Liver (tissue), 9 donors: ENCODE measurements around the gene GPC2. TPM values are rescaled to one million over a fixed set of nuclear protein-coding genes. Genes with fewer than 3 reads are reported as not detected.

Source experiments
- DNase-seq: peaks from one replicate; pipeline ENCODE4 v3.0.0-alpha.2; 2017; ENCODE audit warnings: low spot score
- H3K27ac ChIP-seq, 2 donors: one replicate each; pipeline ENCODE4 v1.7.0; 2013; ENCODE audit warnings: inconsistent platforms in 2 of 2, low read length in 2 of 2, control low read depth in 1 of 2, low read depth in 1 of 2, mild to moderate bottlenecking in 1 of 2
- H3K27me3 ChIP-seq, 4 donors: one replicate each; pipeline versions ENCODE4 v1.6.1 to v1.7.0; 2013; ENCODE audit warnings: low read length in 3 of 4, inconsistent platforms in 1 of 4, mild to moderate bottlenecking in 1 of 4, moderate library complexity in 1 of 4; ENCODE audit not compliant: control insufficient read depth in 4 of 4, insufficient read depth in 4 of 4
- H3K36me3 ChIP-seq, 4 donors: one replicate each; pipeline versions ENCODE4 v1.6.1 to v1.7.0; 2013; ENCODE audit warnings: low read length in 3 of 4, mild to moderate bottlenecking in 3 of 4, low read depth in 1 of 4, moderate library complexity in 1 of 4; ENCODE audit not compliant: control insufficient read depth in 4 of 4, insufficient read depth in 3 of 4
- H3K4me1 ChIP-seq, 4 donors: one replicate each; pipeline versions ENCODE4 v1.6.1 to v1.7.0; 2013; ENCODE audit warnings: low read length in 3 of 4, mild to moderate bottlenecking in 3 of 4, moderate library complexity in 1 of 4; ENCODE audit not compliant: control insufficient read depth in 4 of 4, insufficient read depth in 4 of 4
- H3K4me3 ChIP-seq, 3 donors: one replicate each; pipeline versions ENCODE4 v1.6.1 to v1.7.0; 2013; ENCODE audit warnings: low read length in 3 of 3, control low read depth in 1 of 3, low read depth in 1 of 3, mild to moderate bottlenecking in 1 of 3
- H3K9ac ChIP-seq, 2 donors: one replicate each; pipeline ENCODE4 v1.7.0; 2013; ENCODE audit warnings: low read length in 2 of 2, mild to moderate bottlenecking in 2 of 2, moderate library complexity in 2 of 2, control low read depth in 1 of 2, low read depth in 1 of 2
- H3K9me3 ChIP-seq, 4 donors: one replicate each; pipeline versions ENCODE4 v1.6.1 to v1.7.0; 2013; ENCODE audit warnings: low read length in 3 of 4; ENCODE audit not compliant: control insufficient read depth in 4 of 4
- EGR1 ChIP-seq, 2 donors: IDR thresholded peaks; 2 replicates each; pipeline ENCODE4 v1.6.1; 2016 to 2018; ENCODE audit warnings: antibody characterized with exemption in 2 of 2, low read depth in 2 of 2
- FOXA1 ChIP-seq: IDR thresholded peaks from 2 replicates; pipeline ENCODE4 v1.6.1; 2016; ENCODE audit warnings: antibody characterized with exemption
- FOXA2 ChIP-seq: IDR thresholded peaks from 2 replicates; pipeline ENCODE4 v1.6.1; 2016; ENCODE audit warnings: antibody characterized with exemption
- GABPA ChIP-seq, 2 donors: IDR thresholded peaks in 1 of 2; conservative IDR thresholded peaks in 1 of 2; 2 replicates each; pipeline ENCODE4 v1.6.1; 2016; ENCODE audit warnings: antibody characterized with exemption in 2 of 2, mild to moderate bottlenecking in 1 of 2, moderate library complexity in 1 of 2
- HNF4A ChIP-seq, 2 donors: conservative IDR thresholded peaks; 2 replicates each; pipeline ENCODE4 v1.6.1; 2016; ENCODE audit warnings: antibody characterized with exemption in 2 of 2, mild to moderate bottlenecking in 2 of 2
- HNF4G ChIP-seq: IDR thresholded peaks from 2 replicates; pipeline ENCODE4 v1.6.1; 2016; ENCODE audit warnings: antibody characterized with exemption
- JUND ChIP-seq, 2 donors: IDR thresholded peaks; 2 replicates each; pipeline ENCODE4 v1.6.1; 2016; ENCODE audit warnings: antibody characterized with exemption in 2 of 2
- NR2F2 ChIP-seq: IDR thresholded peaks from 2 replicates; pipeline ENCODE4 v1.6.1; 2016; ENCODE audit warnings: antibody characterized with exemption
- RAD21 ChIP-seq, 2 donors: IDR thresholded peaks; 2 replicates each; pipeline ENCODE4 v1.6.1; 2016; ENCODE audit warnings: antibody characterized with exemption in 2 of 2, mild to moderate bottlenecking in 2 of 2
- RXRA ChIP-seq, 2 donors: IDR thresholded peaks; 2 replicates each; pipeline ENCODE4 v1.6.1; 2017 to 2018; ENCODE audit warnings: antibody characterized with exemption in 2 of 2, mild to moderate bottlenecking in 1 of 2
- SP1 ChIP-seq: IDR thresholded peaks from 2 replicates; pipeline ENCODE4 v1.6.1; 2018; ENCODE audit warnings: antibody characterized with exemption, mild to moderate bottlenecking
- TAF1 ChIP-seq: conservative IDR thresholded peaks from 2 replicates; pipeline ENCODE4 v1.6.1; 2016; ENCODE audit warnings: antibody characterized with exemption, mild to moderate bottlenecking
- YY1 ChIP-seq: IDR thresholded peaks from 2 replicates; pipeline ENCODE4 v1.6.1; 2016; ENCODE audit warnings: antibody characterized with exemption, mild to moderate bottlenecking
- ZBTB33 ChIP-seq: IDR thresholded peaks from 2 replicates; pipeline ENCODE4 v1.6.1; 2016; ENCODE audit warnings: antibody characterized with exemption
- WGBS: extraction: QIAGEN DNeasy Blood & Tissue Kit; methylation state at CpG from one replicate; pipeline ENCODE4 v1.1.7; 2013; 5-methylcytosine and 5-hydroxymethylcytosine counted together
- polyA plus RNA-seq, 2 donors: library from polyadenylated mRNA; stranded (reverse) in 1 of 2; unstranded in 1 of 2; fragments of 200-250 nt in 1 of 2; fragments of >200 nt in 1 of 2; fragmentation: Nextera tagmentation in 1 of 2; extraction: Ambion mirVana in 1 of 2; gene quantifications; one replicate each; pipeline versions ENCODE4 v1.2.1 to v1.2.3, GENCODE V29; 2013 to 2015
- total RNA-seq, 2 donors: library from RNA; depleted of rRNA; stranded (reverse); fragments of >200 nt; gene quantifications; one replicate each; pipeline ENCODE4 v1.2.3, GENCODE V29; 2014
- TF ChIP-seq, protein P1 (sequence below): fragments of 150-350 bp; IDR thresholded peaks from 2 replicates; pipeline ENCODE4 v1.5.1; 2017; ENCODE audit warnings: improper control_type of control experiment, low read depth, low read length; ENCODE audit not compliant: missing input control
- TF ChIP-seq, protein P2 (sequence below): IDR thresholded peaks from 2 replicates; pipeline ENCODE4 v1.6.1; 2016; ENCODE audit warnings: antibody characterized with exemption
- donor health status: healthy.
- donor health status: healthy.
- donor health status: healthy.
- donor health status: healthy.
- donor health status: healthy.

GPC2 gene
- total and polyA plus RNA-seq, 4 donors: 0.14 to 0.79 (median 0.33) TPM; not detected in 1

GRCh38 chr7:100137851-100138760, 39.1 kb downstream of the GPC2 start:
- H3K36me3 ChIP-seq: no peaks in the 10 kb centered on the region
- H3K27me3 ChIP-seq: no peaks in the 10 kb centered on the region
- no peak for TF ChIP-seq NR2F2
- TF ChIP-seq RXRA (IDR thresholded peaks at IDR 0.05): no peak
- TF ChIP-seq GABPA (IDR thresholded peaks at IDR 0.05 in 1 of 2, conservative IDR thresholded peaks at IDR 0.05 in 1 of 2): no peak
- TF ChIP-seq YY1: no peak
- no peak for TF ChIP-seq HNF4A (conservative IDR thresholded peaks at IDR 0.05)
- TF ChIP-seq HNF4G: no peak
- TF ChIP-seq FOXA2: no peak
- TF ChIP-seq SP1: no peak
- TF ChIP-seq RAD21 (IDR thresholded peaks at IDR 0.05): no peak
- no peak for TF ChIP-seq EGR1 (IDR thresholded peaks at IDR 0.05; ENCODE audit: low read depth in 2 of 2)
- TF ChIP-seq, protein P1, sequence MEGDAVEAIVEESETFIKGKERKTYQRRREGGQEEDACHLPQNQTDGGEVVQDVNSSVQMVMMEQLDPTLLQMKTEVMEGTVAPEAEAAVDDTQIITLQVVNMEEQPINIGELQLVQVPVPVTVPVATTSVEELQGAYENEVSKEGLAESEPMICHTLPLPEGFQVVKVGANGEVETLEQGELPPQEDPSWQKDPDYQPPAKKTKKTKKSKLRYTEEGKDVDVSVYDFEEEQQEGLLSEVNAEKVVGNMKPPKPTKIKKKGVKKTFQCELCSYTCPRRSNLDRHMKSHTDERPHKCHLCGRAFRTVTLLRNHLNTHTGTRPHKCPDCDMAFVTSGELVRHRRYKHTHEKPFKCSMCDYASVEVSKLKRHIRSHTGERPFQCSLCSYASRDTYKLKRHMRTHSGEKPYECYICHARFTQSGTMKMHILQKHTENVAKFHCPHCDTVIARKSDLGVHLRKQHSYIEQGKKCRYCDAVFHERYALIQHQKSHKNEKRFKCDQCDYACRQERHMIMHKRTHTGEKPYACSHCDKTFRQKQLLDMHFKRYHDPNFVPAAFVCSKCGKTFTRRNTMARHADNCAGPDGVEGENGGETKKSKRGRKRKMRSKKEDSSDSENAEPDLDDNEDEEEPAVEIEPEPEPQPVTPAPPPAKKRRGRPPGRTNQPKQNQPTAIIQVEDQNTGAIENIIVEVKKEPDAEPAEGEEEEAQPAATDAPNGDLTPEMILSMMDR: no peak
- TF ChIP-seq ZBTB33: no peak
- TF ChIP-seq FOXA1: no peak
- no peak for TF ChIP-seq JUND (IDR thresholded peaks at IDR 0.05)
- TF ChIP-seq, protein P2, sequence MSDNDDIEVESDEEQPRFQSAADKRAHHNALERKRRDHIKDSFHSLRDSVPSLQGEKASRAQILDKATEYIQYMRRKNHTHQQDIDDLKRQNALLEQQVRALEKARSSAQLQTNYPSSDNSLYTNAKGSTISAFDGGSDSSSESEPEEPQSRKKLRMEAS: no peak
- TF ChIP-seq TAF1: no peak
- no peak overlapping the region for H3K4me3 ChIP-seq
- 83% methylated on average over 13 of the region's 13 CpGs for WGBS
- DNase-seq: no peak
- no peak overlapping the region for H3K9ac ChIP-seq
- H3K9me3 ChIP-seq: no peaks in the 10 kb centered on the region
- peaks cover 0 to 2% (median 0%) of the 10 kb centered on the region in 4 donors for H3K4me1 ChIP-seq
- H3K27ac ChIP-seq: no peak overlapping the region

DNA sequence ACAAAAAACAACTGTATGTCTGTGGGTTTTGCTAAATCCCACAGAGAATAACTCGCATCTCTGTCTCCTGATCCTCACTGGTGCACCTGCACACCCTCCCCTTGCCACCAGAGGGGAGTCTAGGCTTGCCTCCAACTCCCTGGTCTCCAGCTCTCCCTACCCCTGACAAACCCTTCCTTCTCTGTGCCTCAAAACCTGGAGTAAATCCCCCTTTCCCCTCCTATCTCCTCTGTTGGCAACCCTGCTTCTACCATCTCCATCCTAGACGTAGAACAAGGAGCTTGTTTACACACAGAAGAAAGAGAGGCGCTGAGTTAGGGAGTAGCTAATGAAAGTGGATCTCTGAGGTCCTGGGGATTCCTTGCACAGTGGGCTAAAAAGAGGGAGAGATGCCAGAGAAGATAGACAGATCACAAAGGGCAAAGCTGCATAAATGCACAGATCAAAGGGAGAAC, 44.5 kb downstream of the GPC2 start:
- TF ChIP-seq HNF4G (no peak), FOXA1 (no peak), FOXA2 (no peak), YY1 (no peak), RXRA (IDR thresholded peaks at IDR 0.05) (no peak), ZBTB33 (no peak), RAD21 (IDR thresholded peaks at IDR 0.05) (peak; percentile 93 to 98)
- TF ChIP-seq, protein P1: peak; percentile 90
- TF ChIP-seq, protein P2: no peak
- WGBS: 27% methylated on average over 3 of the region's 3 CpGs
- H3K4me1 ChIP-seq: peaks cover 5 to 22% (median 12%) of the 10 kb centered on the region in 4 donors
- no peak overlapping the region for H3K9ac ChIP-seq
- DNase-seq: peak; percentile 69
- H3K27ac ChIP-seq: no peak overlapping the region
- H3K27me3 ChIP-seq: no peaks in the 10 kb centered on the region
- no peaks in the 10 kb centered on the region for H3K9me3 ChIP-seq
- no peak overlapping the region for H3K4me3 ChIP-seq
- no peaks in the 10 kb centered on the region for H3K36me3 ChIP-seq
